HG03521 (cell line): ENCODE results near the gene DCUN1D4.

Experiments
- ATAC-seq: cut with Tn5 transposase; IDR thresholded peaks from one replicate; pipeline ENCODE4 v1.9.1; 2021; ENCODE audit warnings: mild to moderate bottlenecking, moderate library complexity; ENCODE audit not compliant: unreplicated experiment

DCUN1D4 gene

GRCh38 chr4:51853027-51853682 lies 10.2 kb downstream of the DCUN1D4 start:
- no peak for ATAC-seq

DNA sequence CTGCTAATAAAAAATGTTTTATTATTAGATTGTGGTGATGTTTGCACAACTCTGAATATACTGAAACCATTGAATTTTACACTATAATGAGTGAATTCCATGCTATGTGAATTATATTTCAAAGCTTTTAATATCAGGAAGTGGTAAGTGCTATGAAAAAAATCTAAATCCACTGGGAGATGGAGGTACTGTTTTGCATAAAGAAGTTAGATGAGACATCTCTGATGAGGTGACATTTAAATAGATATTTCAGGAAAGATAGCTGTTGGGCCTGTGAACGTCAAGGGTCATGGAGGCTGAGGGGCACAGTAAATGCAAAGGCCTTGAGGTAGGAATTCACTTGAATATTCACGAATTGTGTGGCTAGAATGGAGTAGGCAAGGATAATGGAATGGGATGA lies 12.3 kb downstream of the DCUN1D4 start:
- no peak for ATAC-seq

DNA sequence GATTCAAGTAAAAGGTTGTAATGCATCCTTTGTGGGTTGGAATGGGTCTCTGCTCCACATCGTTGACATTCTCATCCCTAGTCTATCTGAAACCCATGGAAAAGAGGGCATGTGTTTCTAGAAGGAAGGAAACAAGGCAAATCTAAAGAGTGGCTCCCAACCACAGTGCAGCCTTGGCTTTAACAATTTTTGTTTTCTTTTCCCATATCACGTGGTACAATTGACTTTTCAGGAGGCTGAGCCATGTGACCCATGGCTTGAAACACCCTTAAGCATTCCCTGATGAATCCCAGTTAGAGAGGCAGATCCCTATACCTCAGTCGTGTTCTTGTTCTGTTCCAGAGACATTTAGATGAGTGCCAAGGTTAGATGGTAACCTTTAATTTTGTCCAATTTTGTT lies 12.8 kb downstream of the DCUN1D4 start:
- no peak for ATAC-seq

GRCh38 chr4:51858605-51859202 lies 15.8 kb downstream of the DCUN1D4 start:
- no peak for ATAC-seq

- no peak for ATAC-seq
Measured at GRCh38 chr4:51859476-51860031, 16.6 kb downstream of the DCUN1D4 start.

DNA sequence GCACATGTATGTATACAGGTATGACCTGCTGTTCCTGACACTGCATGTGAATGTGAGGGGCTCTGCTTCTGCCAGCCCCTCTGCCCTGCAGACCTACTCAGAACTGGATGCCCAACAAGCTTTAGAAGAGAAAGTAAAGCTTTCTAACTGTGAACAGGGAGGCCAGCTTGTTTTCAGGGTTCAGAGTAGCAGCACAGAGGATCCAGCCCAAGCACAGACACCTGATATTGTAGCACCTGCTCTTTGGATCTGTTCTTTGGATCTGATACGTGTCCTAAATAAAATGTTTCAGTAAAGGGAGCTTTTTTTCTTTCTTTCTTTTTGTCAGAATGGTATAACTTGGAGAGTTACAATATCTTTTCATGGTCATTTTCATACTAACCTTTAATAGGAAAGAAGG lies 19.2 kb downstream of the DCUN1D4 start:
- ATAC-seq: no peak

DNA sequence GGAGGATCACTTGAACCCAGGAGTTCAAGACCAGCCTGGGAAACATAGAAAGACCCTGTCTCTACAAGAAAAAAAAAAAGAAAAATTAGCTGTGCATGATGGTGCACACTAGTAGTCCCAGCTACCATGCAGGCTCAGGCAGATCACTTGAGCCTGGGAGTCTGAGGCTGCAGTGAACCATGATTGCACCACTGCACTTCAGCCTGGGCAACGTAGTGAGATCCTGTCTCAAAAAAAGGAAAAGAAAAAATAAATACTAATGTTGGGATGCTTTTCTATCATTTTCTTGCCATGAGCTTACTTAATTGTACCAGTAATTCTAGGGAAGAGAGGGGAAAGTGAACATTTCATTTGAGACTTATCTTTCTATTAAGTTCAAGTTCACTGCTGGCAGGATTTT lies 19.8 kb downstream of the DCUN1D4 start:
- no peak for ATAC-seq

GRCh38 chr4:51865717-51866116 lies 22.8 kb downstream of the DCUN1D4 start:
- no peak for ATAC-seq

DNA sequence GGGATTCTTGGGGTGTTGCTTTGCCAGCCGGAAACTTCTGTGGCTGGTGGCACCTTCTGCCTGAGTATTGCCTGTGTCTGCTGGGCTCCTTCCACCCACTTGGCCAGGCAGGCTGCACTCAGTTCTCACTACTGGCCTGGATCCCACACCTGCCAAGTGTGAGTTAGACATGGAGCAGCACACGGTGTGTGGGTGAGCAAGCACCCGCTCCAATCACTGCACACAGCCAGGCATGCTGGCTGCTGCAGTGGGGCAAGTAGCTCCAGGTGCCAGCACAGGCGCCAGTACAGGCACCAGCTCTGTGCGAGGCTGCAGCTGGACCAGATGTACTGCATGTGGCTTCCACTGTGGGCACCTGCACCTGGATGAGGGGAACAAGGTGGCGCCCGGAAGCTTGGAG lies 23.9 kb downstream of the DCUN1D4 start:
- ATAC-seq: no peak

GRCh38 chr4:51867689-51868448 lies 24.9 kb downstream of the DCUN1D4 start:
- ATAC-seq: no peak

DNA sequence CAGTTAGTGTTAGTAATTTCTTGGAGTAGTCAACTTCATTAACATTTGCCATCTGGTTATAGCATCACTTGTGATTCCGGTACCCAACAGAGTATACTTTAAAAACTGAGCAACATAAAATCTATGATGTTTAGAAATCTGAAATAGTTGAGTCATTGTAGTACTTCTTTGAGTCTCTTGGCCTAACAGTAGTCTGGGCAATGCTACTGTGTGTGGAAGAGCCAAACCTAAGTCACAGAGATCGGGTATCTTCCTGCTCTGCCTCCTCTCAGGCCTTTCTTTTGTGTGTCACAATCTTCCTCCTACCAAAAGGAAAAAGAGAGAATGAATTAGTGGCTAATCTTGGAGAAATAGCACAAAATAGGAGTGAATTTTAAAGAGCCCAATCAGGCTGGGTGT lies 25.5 kb downstream of the DCUN1D4 start:
- ATAC-seq: no peak

DNA sequence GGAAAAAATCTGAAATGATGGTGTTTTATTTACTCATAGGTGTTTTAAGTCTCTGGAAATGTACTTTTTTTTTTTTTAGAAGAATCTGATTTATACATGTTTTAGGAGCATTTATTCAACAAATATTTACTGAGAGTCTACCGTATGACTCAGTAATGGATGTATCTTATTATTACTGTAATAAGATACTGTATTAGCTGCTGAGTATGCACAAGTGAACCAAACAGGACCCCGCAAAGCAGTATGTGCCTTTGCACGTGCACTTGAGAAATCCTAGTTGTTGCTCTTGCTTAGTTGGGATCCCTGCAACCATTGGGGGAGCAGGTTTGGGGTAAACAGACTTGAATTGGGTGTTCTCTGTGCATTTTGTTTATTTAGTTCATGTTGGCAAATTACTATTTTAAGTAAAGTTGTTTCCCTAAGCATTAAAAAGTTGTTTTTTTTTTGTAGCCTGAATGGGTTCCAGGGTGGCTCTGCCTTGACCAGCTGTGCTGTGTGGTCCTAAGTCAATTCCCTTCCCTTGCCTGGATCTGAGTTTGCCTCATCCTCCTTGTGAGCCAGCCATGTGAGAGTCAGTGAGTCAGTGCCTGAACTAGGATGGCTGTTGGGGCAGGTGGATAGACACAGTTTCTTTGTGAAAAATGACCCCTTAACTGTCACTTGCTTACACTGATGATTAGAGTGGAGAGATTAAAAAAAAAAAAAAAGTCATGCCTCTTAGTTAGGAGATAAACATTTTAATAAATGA lies 27.7 kb downstream of the DCUN1D4 start:
- no peak for ATAC-seq

DNA sequence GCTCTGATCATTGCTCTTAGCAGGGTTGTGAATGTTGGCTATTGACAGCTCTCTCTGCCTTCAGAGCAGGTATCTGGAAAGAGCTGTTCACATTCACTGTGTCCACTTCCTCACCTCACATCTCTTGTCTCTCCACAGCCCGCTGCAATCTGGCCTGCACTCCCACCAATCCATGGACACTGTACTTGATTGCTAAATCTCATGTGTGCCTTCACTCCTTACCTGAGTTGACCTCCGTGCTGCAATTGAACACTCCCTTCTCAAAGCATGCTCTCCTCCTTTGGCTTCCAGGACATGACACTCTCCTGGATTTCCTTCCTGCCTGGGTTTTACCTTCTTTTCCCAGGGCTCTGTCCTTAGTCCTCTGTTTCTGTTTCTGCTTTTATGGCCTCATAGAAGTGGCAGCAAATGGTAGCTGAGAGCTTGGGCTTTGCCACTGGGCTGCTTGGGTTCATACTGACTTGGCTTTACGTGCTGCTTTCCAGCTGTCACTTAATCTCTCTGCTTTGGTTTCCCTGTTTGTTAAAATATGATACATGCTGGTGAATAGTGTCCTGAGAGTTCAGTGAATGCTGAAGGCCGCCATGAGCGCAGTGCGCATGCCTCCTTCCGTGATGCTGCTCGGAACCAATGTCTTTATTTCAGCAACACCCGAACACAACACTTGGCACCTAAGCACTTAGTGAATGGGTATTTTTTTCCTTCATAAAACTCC lies 29.5 kb downstream of the DCUN1D4 start:
- ATAC-seq: no peak

DNA sequence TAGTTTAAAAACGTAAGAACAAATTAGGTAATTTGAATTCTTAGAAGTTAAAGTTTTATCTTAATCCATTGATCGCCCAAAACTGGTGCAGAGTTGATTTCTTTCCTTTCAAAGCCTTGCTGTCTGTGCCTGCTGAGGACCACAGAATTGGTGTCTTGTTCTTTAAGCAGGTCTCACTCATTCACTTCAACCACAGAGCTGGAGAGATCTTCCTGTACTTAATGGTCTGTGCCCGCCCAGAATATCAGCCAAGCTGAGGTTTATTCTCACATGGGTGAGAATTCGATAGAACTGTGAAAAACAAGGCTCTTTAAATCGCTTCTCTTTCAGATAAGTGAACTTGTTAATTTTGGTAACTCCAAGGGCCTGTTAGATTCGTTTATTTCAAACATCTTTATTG lies 31.6 kb downstream of the DCUN1D4 start:
- ATAC-seq: no peak

GRCh38 chr4:51878431-51878830 lies 35.5 kb downstream of the DCUN1D4 start:
- no peak for ATAC-seq

DNA sequence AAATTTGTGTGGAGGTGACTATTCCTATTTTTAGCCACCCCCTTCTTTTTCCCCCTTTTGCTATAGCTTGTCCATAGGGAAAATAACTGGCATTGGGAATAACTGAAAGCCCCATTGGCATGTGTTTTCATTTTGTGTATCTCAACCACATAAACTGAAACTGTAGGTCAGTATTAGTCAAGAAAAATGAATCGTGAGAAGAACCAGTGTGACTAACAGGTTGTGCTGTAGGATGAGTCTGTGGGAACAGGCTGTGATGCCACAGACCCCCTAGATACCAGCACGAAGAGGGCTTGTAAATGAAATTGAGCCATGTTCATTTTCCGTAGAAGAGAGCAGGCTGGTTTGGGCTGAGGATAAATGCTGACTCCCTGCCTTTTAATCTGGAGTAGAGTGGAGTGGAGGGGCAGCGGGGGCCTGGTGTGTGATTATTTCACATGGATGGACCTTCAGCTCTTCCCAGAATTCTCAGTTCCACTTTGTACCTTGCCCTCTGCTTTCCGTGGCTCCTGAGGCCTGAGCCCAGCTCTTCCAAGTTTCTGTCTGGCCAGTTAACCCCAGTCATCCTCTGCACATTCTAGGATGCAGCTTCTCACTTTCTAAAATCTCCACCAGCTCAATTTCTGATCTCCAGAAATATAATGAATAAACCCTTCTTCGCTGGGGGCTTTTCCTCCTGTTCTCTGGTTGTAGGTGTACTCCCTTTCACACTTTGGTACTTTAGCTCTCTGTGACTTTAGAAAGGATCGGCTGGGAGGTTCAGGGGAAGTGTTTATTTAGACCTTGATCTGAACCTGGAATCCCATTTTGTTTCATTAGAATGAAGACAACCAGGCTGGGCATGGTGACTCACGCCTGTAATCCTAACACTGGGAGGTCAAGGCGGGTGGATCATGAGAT lies 37.3 kb downstream of the DCUN1D4 start:
- ATAC-seq: no peak

DNA sequence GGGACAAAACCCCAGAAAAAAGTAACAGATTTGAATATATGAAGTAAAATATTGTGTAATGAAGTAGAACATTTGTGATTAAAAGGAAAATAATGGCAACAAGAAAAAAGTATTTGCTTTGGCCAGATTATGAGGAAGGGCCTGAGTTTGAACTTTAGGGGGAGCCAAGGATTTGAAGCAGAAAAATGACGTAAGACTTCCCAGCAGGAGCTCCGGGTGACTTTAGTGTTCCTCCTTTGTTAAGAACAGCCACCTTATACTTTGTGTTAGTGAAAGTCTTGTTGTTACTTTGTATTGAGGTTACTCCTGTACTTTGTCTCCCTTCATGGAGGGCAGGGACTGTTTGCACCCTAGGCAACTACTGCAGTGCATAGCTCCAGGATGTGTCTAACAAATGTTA lies 41.1 kb downstream of the DCUN1D4 start:
- ATAC-seq: no peak

DNA sequence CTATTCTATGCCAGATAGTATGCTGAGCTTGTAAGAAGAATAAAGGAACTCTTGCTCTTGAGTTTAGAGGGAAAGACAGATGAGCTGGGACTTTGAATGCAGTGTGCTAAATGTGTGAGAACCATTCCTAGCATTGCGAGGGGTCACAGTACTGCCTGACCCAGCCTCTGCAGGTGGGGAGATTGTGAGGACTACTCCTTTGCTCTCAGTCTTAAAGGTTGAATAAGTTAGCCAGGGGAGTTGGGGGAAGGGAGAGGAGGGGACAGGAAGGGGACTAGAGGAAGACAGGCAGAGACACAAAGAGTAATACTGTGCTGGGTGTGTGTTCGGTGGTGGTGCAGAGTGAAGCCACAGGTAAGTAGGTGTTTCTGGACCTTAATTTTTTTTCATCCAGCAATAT lies 41.7 kb downstream of the DCUN1D4 start:
- ATAC-seq: no peak

- peak; percentile 56 for ATAC-seq
Measured at GRCh38 chr4:51885363-51885762, 42.4 kb downstream of the DCUN1D4 start.

- no peak for ATAC-seq
Measured at GRCh38 chr4:51890760-51891159, 47.8 kb downstream of the DCUN1D4 start.
